Kidney (tissue), 14 donors: ENCODE measurements around the gene PATZ1. TPM values are rescaled to one million over a fixed set of nuclear protein-coding genes. Genes with fewer than 3 reads are reported as not detected.

Source experiments
- DNase-seq, 5 donors: peaks; one replicate each; pipeline ENCODE4 v3.0.0-alpha.2; 2013 to 2020
- FAIRE-seq: peaks from 2 replicates; lab custom pipeline; 2012; peaks lifted over from hg19 to GRCh38; lab: Jason Lieb, UNC
- H3K27ac ChIP-seq, 2 donors: one replicate each; pipeline ENCODE4 v1.7.0; 2013; ENCODE audit warnings: low read depth in 2 of 2, low read length in 2 of 2, inconsistent platforms in 1 of 2
- H3K27me3 ChIP-seq: one replicate; pipeline ENCODE4 v1.7.1; 2013; ENCODE audit warnings: low read length, inconsistent platforms; ENCODE audit not compliant: control insufficient read depth, insufficient read depth
- H3K36me3 ChIP-seq, 3 donors: one replicate each; pipeline versions ENCODE4 v1.7.0 to v1.7.1; 2013; ENCODE audit warnings: low read length in 3 of 3, control low read depth in 1 of 3, inconsistent platforms in 1 of 3; ENCODE audit not compliant: insufficient read depth in 3 of 3, control insufficient read depth in 2 of 3
- H3K4me1 ChIP-seq, 3 donors: one replicate each; pipeline versions ENCODE4 v1.7.0 to v1.7.1; 2013; ENCODE audit warnings: low read length in 3 of 3, inconsistent platforms in 1 of 3, low read depth in 1 of 3; ENCODE audit not compliant: control insufficient read depth in 2 of 3, insufficient read depth in 2 of 3
- H3K4me3 ChIP-seq, 3 donors: one replicate each; pipeline versions ENCODE4 v1.7.0 to v1.8.1; 2013; ENCODE audit warnings: low read length in 3 of 3, control low read depth in 1 of 3, inconsistent platforms in 1 of 3
- H3K9ac ChIP-seq, 3 donors: one replicate each; pipeline versions ENCODE4 v1.7.0 to v1.7.1; 2013; ENCODE audit warnings: low read length in 3 of 3, control low read depth in 1 of 3, inconsistent platforms in 1 of 3
- H3K9me3 ChIP-seq, 3 donors: one replicate each; pipeline versions ENCODE4 v1.7.0 to v1.7.1; 2013; ENCODE audit warnings: low read length in 3 of 3, control low read depth in 1 of 3, inconsistent platforms in 1 of 3; ENCODE audit not compliant: control insufficient read depth in 2 of 3, insufficient read depth in 1 of 3
- CTCF ChIP-seq: IDR thresholded peaks from 3 replicates; pipeline ENCODE4 v1.5.1; 2012; ENCODE audit warnings: mild to moderate bottlenecking, moderate library complexity, borderline replicate concordance; ENCODE audit not compliant: insufficient read depth; ENCODE audit errors: extremely low read depth
- intact Hi-C: fragments of 100-400 bp; cut with DNase I; formaldehyde crosslinking; loops from one replicate; pipeline ENCODE4 v1.11.1; 2022
- polyA plus RNA-seq: library from polyadenylated mRNA; stranded (reverse); fragments of 350-450 nt; fragmentation: Illumina TruSeq; extraction: RNeasy Lipid Tissue Mini Kit (QIAGEN cat#74804); gene quantifications from one replicate; pipeline ENCODE4 v1.2.3, GENCODE V29; 2014; ENCODE audit warnings: low read depth, low replicate concordance; ENCODE audit not compliant: insufficient read depth
- total RNA-seq: library from RNA; stranded (reverse); fragmentation: NEBNext Ultra II Directional; extraction: Animal tissue kit (Norgen Biotek cat#: 25700); gene quantifications from one replicate; pipeline ENCODE4 v1.2.1, GENCODE V29; 2021
- donor health status: control.
- donor health status: control.
- donor health status: control.
- donor health status: control.
- donor health status: control.
- donor health status: DM: yes; HTN: yes; CAD: no.
- donor health status: Normal renal cell carcinoma (clear cell type).

PATZ1 gene
- total and polyA plus RNA-seq, 2 donors from 2014 or later = 33.3 to 40.9 TPM

GRCh38 chr22:31339148-31339832, 6.9 kb downstream of the PATZ1 start:
- DNase-seq = no peak
- no peak overlapping the region for H3K9ac ChIP-seq

GRCh38 chr22:31337178-31337577, 9.0 kb downstream of the PATZ1 start:
- no peaks in the 10 kb centered on the region for H3K9me3 ChIP-seq
- TF ChIP-seq CTCF = no peak
- DNase-seq (peak in 1 of 5 donors; percentile 83), FAIRE-seq (no peak)
- intact Hi-C loops = no loop called here
- no peaks in the 10 kb centered on the region for H3K27me3 ChIP-seq
- peaks cover 0 to 27% (median 24%) of the 10 kb centered on the region in 3 donors for H3K4me1 ChIP-seq
- H3K4me3 ChIP-seq = no peak overlapping the region
- H3K27ac ChIP-seq = no peak overlapping the region
- peaks cover 7 to 48% (median 31%) of the 10 kb centered on the region in 3 donors for H3K36me3 ChIP-seq
- no peak overlapping the region for H3K9ac ChIP-seq

More at GRCh38 chr22:31339148-31339832, 6.9 kb downstream of the PATZ1 start:
- FAIRE-seq = no peak
- H3K27ac ChIP-seq = no peak overlapping the region
- no peaks in the 10 kb centered on the region for H3K9me3 ChIP-seq
- peaks cover 0 to 41% (median 27%) of the 10 kb centered on the region in 3 donors for H3K4me1 ChIP-seq
- H3K36me3 ChIP-seq = peaks cover 7 to 38% (median 21%) of the 10 kb centered on the region in 3 donors
- intact Hi-C loops = no loop called here
- H3K4me3 ChIP-seq = no peak overlapping the region
- H3K27me3 ChIP-seq = no peaks in the 10 kb centered on the region
- TF ChIP-seq CTCF = no peak

DNA sequence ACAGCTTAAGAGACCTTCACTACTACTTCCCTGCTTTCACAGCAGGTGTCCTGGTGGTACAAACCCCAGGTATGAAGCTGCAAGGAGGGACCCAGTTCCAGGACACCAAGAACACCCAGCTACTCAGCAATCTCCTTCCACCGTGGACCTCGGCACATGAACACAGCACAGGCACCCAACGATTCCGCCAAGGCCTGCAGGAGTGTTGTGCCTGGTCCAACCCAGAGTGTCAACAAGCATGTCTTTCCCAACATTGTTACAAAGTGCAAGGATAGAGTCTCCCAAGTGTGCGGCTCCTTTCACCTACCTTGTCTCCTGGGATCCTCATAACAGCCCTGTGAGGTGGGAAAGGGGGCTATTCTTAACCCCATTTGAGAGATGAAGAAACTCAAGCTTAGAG, 11.8 kb downstream of the PATZ1 start:
- intact Hi-C loops = no loop called here
- H3K27ac ChIP-seq = no peak overlapping the region
- H3K27me3 ChIP-seq = no peaks in the 10 kb centered on the region
- FAIRE-seq (no peak), DNase-seq (no peak)
- peaks cover 0 to 5% (median 2%) of the 10 kb centered on the region in 3 donors for H3K4me1 ChIP-seq
- peaks cover 7 to 57% (median 27%) of the 10 kb centered on the region in 3 donors for H3K36me3 ChIP-seq
- H3K4me3 ChIP-seq = no peak overlapping the region
- H3K9ac ChIP-seq = no peak overlapping the region
- no peak for TF ChIP-seq CTCF
- H3K9me3 ChIP-seq = no peaks in the 10 kb centered on the region

DNA sequence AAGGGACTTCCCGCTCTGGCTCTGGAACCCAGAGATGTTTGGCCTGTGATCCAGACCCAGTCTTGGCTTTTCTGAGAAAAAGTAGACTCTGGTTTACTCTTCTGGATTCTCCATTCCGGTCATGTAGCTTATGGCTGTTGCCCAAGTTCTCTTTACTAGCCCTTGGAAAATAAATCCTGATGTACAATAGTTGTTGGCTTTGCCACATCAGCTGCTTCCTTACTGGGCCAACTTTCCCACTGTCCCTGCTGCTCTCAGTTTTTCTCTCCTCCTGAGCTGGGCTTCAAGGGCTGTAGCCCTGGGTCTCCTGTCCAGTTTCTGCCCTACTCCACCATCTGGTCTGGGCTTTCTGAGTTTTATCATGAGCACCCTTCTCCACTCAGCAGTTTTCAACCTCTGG, 12.5 kb downstream of the PATZ1 start:
- Histone ChIP-seq H3K27me3 (no peaks in the 10 kb centered on the region), H3K9ac (no peak overlapping the region)
- FAIRE-seq = no peak

More for the DNA sequence above, 12.5 kb downstream of the PATZ1 start:
- TF ChIP-seq CTCF = no peak
- no peak for DNase-seq
- H3K36me3 ChIP-seq = peaks cover 7 to 62% (median 27%) of the 10 kb centered on the region in 3 donors
- no peaks in the 10 kb centered on the region for H3K9me3 ChIP-seq
- H3K27ac ChIP-seq = no peak overlapping the region
- peaks cover 0 to 2% (median 0%) of the 10 kb centered on the region in 3 donors for H3K4me1 ChIP-seq
- H3K4me3 ChIP-seq = no peak overlapping the region
- intact Hi-C loops = no loop called here
